Measurements from ENCODE around the gene PPIG.

- TF ChIP-seq CTCF (IDR thresholded peaks at IDR 0.05 in 2 of 3, conservative IDR thresholded peaks at IDR 0.05 in 1 of 3; ENCODE audit: insufficient read depth in 2 of 3, low read depth in 1 of 3, low read length in 3 of 3), result no peak
- no peak for TF ChIP-seq IRF1 (CRISPR knock-in tag; IDR thresholded peaks at IDR 0.05; ENCODE audit: borderline replicate concordance)
- no peak for TF ChIP-seq SMC3 (conservative IDR thresholded peaks at IDR 0.05; ENCODE audit: insufficient read depth, low read depth, low read length)
- TF ChIP-seq CREB5 (CRISPR knock-in tag; IDR thresholded peaks at IDR 0.05), result no peak
- no peak for TF ChIP-seq FOS (IDR thresholded peaks at IDR 0.05; ENCODE audit: extremely low read depth, insufficient read length)
These were observed 99.4 kb downstream of the PPIG start for GRCh38 chr2:169683425-169684134.
